Neural cell (in vitro differentiated cells): ENCODE measurements around the gene DEDD. TPM values are rescaled to one million over a fixed set of nuclear protein-coding genes. Genes with fewer than 3 reads are reported as not detected.

Experiments used
- H2AFZ ChIP-seq: fragments of 200-600, 300-800 bp; sonication (generic), shearing (Covaris generic); 2 replicates; pipeline ENCODE4 v1.6.0; 2014; ENCODE audit warnings: low read depth, mild to moderate bottlenecking, antibody characterized with exemption, low read length, moderate library complexity
- H3F3A ChIP-seq: fragments of 200-600 bp; shearing (Covaris generic); 2 replicates; pipeline ENCODE4 v1.6.1; 2016; ENCODE audit warnings: mild to moderate bottlenecking, moderate library complexity, mixed read lengths, antibody characterized with exemption, low read length; ENCODE audit not compliant: insufficient read depth, poor library complexity, severe bottlenecking
- H3K27ac ChIP-seq: fragments of 200-600, 300-800 bp; sonication (generic), shearing (Covaris generic); 2 replicates; pipeline ENCODE4 v1.5.1; 2014; ENCODE audit warnings: mild to moderate bottlenecking, low read length, moderate library complexity
- H3K27me3 ChIP-seq: fragments of 300-800, 200-600 bp; sonication (generic), shearing (Covaris generic); 2 replicates; pipeline ENCODE4 v1.6.0; 2014; ENCODE audit warnings: mild to moderate bottlenecking, low read depth, low read length, moderate library complexity; ENCODE audit not compliant: insufficient read depth
- H3K36me3 ChIP-seq: fragments of 300-800, 200-600 bp; sonication (generic), shearing (Covaris generic); 2 replicates; pipeline ENCODE4 v1.5.1; 2014; ENCODE audit warnings: mild to moderate bottlenecking, antibody characterized with exemption, low read length, moderate library complexity; ENCODE audit not compliant: insufficient read depth
- H3K4me2 ChIP-seq: fragments of 300-800, 200-600 bp; sonication (generic), shearing (Covaris generic); 2 replicates; pipeline ENCODE4 v1.6.0; 2014; ENCODE audit warnings: mild to moderate bottlenecking, low read length
- H3K4me3 ChIP-seq: fragments of 300-800, 200-600 bp; sonication (generic), shearing (Covaris generic); 2 replicates; pipeline ENCODE4 v1.5.1; 2014; ENCODE audit warnings: mild to moderate bottlenecking, low read length, moderate library complexity
- H3K79me2 ChIP-seq: fragments of 200-600 bp; shearing (Covaris generic); replicated peaks from 2 replicates; pipeline ENCODE4 v1.6.0; 2014; ENCODE audit warnings: mild to moderate bottlenecking, low read length, moderate library complexity; ENCODE audit not compliant: insufficient read depth
- H3K9ac ChIP-seq: fragments of 300-800, 200-600 bp; sonication (generic), shearing (Covaris generic); 2 replicates; pipeline ENCODE4 v1.6.1; 2016; ENCODE audit warnings: mild to moderate bottlenecking, low read length, mixed read lengths
- H3K9me2 ChIP-seq: fragments of 200-600 bp; shearing (Covaris generic); 2 replicates; pipeline ENCODE4 v1.6.1; 2016; ENCODE audit warnings: mild to moderate bottlenecking, low read length, mixed read lengths; ENCODE audit not compliant: insufficient read depth
- H3K9me3 ChIP-seq: fragments of 200-600, 300-800 bp; sonication (generic), shearing (Covaris generic); 2 replicates; pipeline ENCODE4 v1.6.1; 2016; ENCODE audit warnings: mild to moderate bottlenecking, mixed run types, low read length, moderate library complexity, mixed read lengths
- H4K20me1 ChIP-seq: fragments of 200-600 bp; shearing (Covaris generic); 2 replicates; pipeline ENCODE4 v1.6.1; 2016; ENCODE audit warnings: mild to moderate bottlenecking, mixed run types; ENCODE audit not compliant: insufficient read depth
- CTCF ChIP-seq: fragments of 450-650 bp; IDR thresholded peaks from 2 replicates; pipeline ENCODE4 v1.5.1; 2014; ENCODE audit warnings: antibody characterized with exemption, mild to moderate bottlenecking, moderate library complexity; ENCODE audit not compliant: poor library complexity, severe bottlenecking
- EP300 ChIP-seq: fragments of 450-650 bp; conservative IDR thresholded peaks from 2 replicates; pipeline ENCODE4 v1.6.1; 2014; ENCODE audit warnings: antibody characterized with exemption, mild to moderate bottlenecking, moderate library complexity; ENCODE audit not compliant: poor library complexity, severe bottlenecking
- EZH2 ChIP-seq: fragments of 200-600, 300-800 bp; shearing (Covaris generic), sonication (generic); IDR thresholded peaks from 2 replicates; pipeline ENCODE4 v1.6.1; 2014; ENCODE audit warnings: antibody characterized with exemption, low read length, borderline replicate concordance, mild to moderate bottlenecking; ENCODE audit not compliant: insufficient read depth, poor library complexity, severe bottlenecking
- MXI1 ChIP-seq: fragments of 450-650 bp; conservative IDR thresholded peaks from 2 replicates; pipeline ENCODE4 v1.6.1; 2014; ENCODE audit warnings: antibody characterized with exemption, mild to moderate bottlenecking; ENCODE audit not compliant: poor library complexity, severe bottlenecking
- POLR2AphosphoS5 ChIP-seq: IDR thresholded peaks from 2 replicates; pipeline ENCODE4 v1.6.1; 2012
- RAD21 ChIP-seq: fragments of 450-650 bp; conservative IDR thresholded peaks from 2 replicates; pipeline ENCODE4 v1.6.1; 2014; ENCODE audit warnings: antibody characterized with exemption, mild to moderate bottlenecking, moderate library complexity
- SMC3 ChIP-seq: fragments of 450-650 bp; conservative IDR thresholded peaks from 2 replicates; pipeline ENCODE4 v1.6.1; 2014; ENCODE audit warnings: antibody characterized with exemption, mild to moderate bottlenecking, moderate library complexity; ENCODE audit not compliant: poor library complexity
- TAF1 ChIP-seq: IDR thresholded peaks from 2 replicates; pipeline ENCODE4 v1.6.1; 2012; ENCODE audit warnings: low read depth
- polyA plus RNA-seq: library from polyadenylated mRNA; depleted of rRNA; stranded (reverse); fragments of >200 nt; gene quantifications from 2 replicates; pipeline ENCODE4 v1.2.3, GENCODE V29; 2014
- TF ChIP-seq, protein P1 (sequence below): IDR thresholded peaks from 2 replicates; pipeline ENCODE4 v1.6.1; 2012; ENCODE audit warnings: borderline replicate concordance

The DEDD gene
- polyA plus RNA-seq, 1 donor from 2014 or later = 29.6 TPM

DNA sequence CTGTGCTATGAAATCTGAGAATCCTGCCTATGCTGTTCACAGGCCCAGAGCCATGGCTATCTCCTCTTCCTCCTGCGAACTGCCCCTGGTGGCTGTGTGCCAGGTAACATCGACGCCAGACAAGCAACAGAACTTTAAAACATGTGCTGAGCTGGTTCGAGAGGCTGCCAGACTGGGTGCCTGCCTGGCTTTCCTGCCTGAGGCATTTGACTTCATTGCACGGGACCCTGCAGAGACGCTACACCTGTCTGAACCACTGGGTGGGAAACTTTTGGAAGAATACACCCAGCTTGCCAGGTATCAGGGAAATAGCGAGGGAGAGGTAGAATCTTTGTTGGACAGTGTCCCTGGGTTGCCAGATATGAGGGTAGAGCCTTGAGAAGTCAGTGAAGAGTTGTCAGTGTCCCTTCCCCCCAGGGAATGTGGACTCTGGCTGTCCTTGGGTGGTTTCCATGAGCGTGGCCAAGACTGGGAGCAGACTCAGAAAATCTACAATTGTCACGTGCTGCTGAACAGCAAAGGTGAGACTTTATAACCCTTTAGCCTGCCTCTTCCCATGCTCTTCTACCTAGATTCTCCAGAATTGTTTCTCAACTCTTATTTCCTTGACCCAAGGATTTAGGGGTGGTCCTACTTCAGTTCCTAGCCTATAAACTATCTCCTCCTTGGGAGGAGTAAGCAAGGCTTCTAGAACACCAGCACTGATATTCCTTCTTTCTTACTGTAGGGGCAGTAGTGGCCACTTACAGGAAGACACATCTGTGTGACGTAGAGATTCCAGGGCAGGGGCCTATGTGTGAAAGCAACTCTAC lies 13.2 kb downstream of the DEDD start:
- H3K36me3 ChIP-seq = no peaks in the 10 kb centered on the region
- no peaks in the 10 kb centered on the region for H3K9me3 ChIP-seq
- H3K4me3 ChIP-seq = peak overlapping the region; percentile 99
- no peak overlapping the region for H2AFZ ChIP-seq
- TF ChIP-seq CTCF = peak; percentile 57
- TF ChIP-seq EP300 = no peak
- no peak for TF ChIP-seq TAF1
- peak; percentile 13 for TF ChIP-seq RAD21
- TF ChIP-seq SMC3 = no peak
- TF ChIP-seq MXI1 = no peak
- TF ChIP-seq POLR2AphosphoS5 = no peak
- no peak for TF ChIP-seq EZH2
- TF ChIP-seq, protein P1, sequence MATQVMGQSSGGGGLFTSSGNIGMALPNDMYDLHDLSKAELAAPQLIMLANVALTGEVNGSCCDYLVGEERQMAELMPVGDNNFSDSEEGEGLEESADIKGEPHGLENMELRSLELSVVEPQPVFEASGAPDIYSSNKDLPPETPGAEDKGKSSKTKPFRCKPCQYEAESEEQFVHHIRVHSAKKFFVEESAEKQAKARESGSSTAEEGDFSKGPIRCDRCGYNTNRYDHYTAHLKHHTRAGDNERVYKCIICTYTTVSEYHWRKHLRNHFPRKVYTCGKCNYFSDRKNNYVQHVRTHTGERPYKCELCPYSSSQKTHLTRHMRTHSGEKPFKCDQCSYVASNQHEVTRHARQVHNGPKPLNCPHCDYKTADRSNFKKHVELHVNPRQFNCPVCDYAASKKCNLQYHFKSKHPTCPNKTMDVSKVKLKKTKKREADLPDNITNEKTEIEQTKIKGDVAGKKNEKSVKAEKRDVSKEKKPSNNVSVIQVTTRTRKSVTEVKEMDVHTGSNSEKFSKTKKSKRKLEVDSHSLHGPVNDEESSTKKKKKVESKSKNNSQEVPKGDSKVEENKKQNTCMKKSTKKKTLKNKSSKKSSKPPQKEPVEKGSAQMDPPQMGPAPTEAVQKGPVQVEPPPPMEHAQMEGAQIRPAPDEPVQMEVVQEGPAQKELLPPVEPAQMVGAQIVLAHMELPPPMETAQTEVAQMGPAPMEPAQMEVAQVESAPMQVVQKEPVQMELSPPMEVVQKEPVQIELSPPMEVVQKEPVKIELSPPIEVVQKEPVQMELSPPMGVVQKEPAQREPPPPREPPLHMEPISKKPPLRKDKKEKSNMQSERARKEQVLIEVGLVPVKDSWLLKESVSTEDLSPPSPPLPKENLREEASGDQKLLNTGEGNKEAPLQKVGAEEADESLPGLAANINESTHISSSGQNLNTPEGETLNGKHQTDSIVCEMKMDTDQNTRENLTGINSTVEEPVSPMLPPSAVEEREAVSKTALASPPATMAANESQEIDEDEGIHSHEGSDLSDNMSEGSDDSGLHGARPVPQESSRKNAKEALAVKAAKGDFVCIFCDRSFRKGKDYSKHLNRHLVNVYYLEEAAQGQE = no peak
- H3F3A ChIP-seq = no peaks in the 10 kb centered on the region
- H3K9ac ChIP-seq = peak overlapping the region; percentile 95
- H3K27me3 ChIP-seq = no peaks in the 10 kb centered on the region
- H3K9me2 ChIP-seq = no peaks in the 10 kb centered on the region
- peak overlapping the region; percentile 69 for H3K4me2 ChIP-seq
- no peak overlapping the region for H3K27ac ChIP-seq
- H4K20me1 ChIP-seq = no peaks in the 10 kb centered on the region
- H3K79me2 ChIP-seq = peaks cover 34% of the 10 kb centered on the region

- Histone ChIP-seq H2AFZ (peak within 1 kb of the TSS; percentile 99), H3K9me2 (no peaks in the 10 kb centered on the region), H3K36me3 (no peaks in the 10 kb centered on the region), H3K9me3 (no peaks in the 10 kb centered on the region), H3K27ac (peak within 1 kb of the TSS; percentile 98), H3K27me3 (no peaks in the 10 kb centered on the region), H3F3A (no peaks in the 10 kb centered on the region), H3K79me2 (peaks cover 45% of the 10 kb centered on the region), H3K9ac (peak within 1 kb of the TSS; percentile 95), H3K4me2 (peak within 1 kb of the TSS; percentile 97), H4K20me1 (no peaks in the 10 kb centered on the region), H3K4me3 (peak within 1 kb of the TSS; percentile 99)
- TF ChIP-seq CTCF (no peak), SMC3 (peak; percentile 50), RAD21 (peak; percentile 40), MXI1 (peak; percentile 98), EP300 (peak; percentile 58), TAF1 (peak; percentile 97), POLR2AphosphoS5 (peak; percentile 98), EZH2 (no peak)
- TF ChIP-seq, protein P1 = peak; percentile 93
Observed at GRCh38 chr1:161117759-161118581, 14.5 kb downstream of the DEDD start, which contains the start of the genes NIT1 and PFDN2. NIT1 (plus strand) TSS chr1:161118105; CDS start chr1:161118177, 72 bp downstream. PFDN2 (minus strand) TSS chr1:161118037; CDS start chr1:161118026, 11 bp downstream.
